ENCODE results near the gene PDIA5. TPM values are rescaled to one million over a fixed set of nuclear protein-coding genes. Genes with fewer than 3 reads are reported as not detected.

Gene PDIA5
- 5.7 TPM for total RNA-seq
- long read RNA-seq, partial matches to known transcripts: 1 of 4 reads
- long read RNA-seq, other reads (novel, unspliced or antisense): 1 of 4 reads

DNA sequence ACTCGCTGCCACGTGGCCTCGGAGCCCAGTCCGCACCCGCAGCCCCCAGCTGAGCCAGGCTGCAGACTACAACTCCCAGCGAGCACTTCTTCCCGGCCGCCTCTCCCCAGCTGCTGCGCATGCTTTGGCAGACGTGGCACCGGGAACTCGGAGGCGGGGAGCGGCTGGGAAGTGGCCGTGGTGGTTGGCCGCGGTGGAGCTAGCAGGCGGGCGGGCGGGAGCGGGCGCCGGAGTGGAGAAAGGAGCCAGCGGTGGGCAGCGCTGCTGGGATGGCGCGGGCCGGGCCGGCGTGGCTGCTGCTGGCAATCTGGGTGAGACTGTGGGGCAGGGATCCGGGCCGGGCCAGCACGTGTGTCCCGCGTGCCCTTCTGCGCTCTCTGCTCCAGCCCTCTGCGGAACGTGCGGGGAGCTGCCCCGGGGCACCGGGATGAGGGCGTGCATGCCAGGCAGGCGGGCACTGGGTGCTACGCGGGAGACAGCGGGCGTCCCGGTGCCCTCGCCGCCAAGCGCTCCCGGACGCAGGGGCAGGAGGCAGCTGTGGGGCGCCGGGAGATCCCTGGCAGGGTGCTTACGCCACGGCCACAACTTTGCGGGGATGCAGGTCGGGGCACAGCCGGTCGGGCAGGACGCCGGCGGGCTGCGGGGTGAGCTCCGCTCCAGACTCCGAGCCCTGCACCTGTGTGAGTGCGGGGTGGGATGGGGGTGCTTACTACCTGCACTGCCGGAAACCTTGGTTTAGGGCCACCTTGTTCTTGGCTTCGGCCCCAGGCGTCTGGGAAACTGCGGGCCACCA, at the start of gene PDIA5:
TSS of gene PDIA5 (plus strand) at position 130 of the 793 bp plus-strand sequence. CDS start at position 270, 140 bp downstream.
- ATAC-seq (peak; percentile 98), DNase-seq (ENCODE audit: missing footprints) (peak; percentile 95)
- intact Hi-C loops (cut with DNase I): no loop called here

DNA sequence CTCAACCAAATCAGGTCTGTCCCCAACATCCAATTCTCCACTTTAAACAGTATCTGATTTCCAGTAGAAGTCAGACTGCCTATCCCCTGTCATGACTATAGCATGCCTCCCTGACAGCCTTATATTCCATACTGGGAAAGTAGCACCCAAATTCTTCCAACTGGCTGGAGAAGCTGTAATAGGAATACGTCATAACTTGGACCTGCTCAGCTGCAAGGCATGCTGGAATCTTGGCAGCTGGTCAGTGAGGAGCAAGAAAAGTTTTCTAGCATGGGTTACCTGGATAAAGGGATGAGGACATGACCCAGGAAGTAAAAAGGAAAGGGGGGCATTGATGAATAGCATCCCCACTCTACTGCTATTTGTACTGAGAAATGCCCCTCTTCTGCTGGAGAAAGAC, 48.1 kb upstream of the PDIA5 start:
- ATAC-seq (no peak), DNase-seq (ENCODE audit: missing footprints) (no peak)
- intact Hi-C loops (cut with DNase I): no loop called here

DNA sequence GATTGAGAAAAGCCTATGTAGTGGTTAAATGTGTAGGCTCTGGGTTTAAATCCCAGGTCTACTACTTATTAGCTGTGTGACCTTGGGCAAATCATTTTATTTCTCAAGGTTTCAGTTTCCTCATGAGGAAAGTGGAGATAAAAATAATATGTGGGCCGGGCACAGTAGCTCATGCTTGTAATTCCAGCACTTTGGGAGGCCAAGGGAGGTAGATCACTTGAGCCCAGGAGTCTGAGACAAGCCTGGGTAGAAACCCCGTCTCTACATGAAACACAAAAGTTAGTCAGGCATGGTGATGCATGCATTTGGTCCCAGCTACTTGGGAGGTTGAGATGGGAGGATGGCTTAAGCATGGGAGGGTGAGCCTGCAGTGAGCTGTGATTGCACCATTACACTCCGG, 47.7 kb upstream of the PDIA5 start:
- DNase-seq (ENCODE audit: missing footprints) (no peak), ATAC-seq (no peak)
- intact Hi-C loops (cut with DNase I): no loop called here

DNA sequence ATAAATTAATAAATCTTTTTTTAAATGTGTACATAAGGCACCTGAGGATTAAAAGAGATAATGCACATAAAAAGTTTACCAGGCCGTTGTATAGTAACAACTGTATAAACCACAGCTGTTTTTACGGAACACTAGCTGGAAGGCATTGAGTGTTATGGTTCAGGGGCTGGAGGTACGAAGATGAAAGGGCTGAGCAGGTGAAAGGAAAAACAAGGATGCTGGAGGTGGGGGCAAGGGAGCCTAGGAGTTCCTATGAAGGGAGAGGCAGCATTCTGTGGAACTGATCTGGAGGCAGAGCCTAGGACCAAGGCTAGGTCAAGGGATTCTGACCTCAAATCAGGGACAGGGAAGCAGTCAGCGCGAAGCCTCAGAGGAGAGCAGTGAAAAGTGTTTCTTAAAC, 47.2 kb upstream of the PDIA5 start:
- no peak for ATAC-seq
- DNase-seq (ENCODE audit: missing footprints): no peak
- intact Hi-C loops (cut with DNase I): no loop called here

DNA sequence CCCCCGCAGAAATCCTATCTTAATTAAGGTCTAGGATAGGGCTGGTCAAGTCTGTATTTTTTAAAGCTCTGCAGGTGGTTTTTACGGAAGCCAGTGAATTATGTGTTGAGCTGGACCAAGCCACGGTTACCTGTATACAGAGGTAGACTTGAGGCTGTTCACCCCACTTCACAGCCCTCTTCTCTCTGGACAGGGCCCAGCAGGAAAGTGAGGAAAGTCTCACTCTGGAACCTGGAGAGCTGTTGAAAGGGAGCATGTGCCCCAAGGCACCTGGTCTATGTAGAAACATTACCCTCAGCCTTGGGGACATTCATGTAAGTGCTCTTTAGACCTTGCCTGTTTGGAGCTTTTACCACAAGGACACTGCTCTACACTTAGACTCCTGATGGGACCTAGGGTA, 46.1 kb upstream of the PDIA5 start:
- intact Hi-C loops (cut with DNase I): loop anchor here (10.0 kb wide), 1 partner anchor 1476 kb away; the partner anchor contains the start of gene POLQ

DNA sequence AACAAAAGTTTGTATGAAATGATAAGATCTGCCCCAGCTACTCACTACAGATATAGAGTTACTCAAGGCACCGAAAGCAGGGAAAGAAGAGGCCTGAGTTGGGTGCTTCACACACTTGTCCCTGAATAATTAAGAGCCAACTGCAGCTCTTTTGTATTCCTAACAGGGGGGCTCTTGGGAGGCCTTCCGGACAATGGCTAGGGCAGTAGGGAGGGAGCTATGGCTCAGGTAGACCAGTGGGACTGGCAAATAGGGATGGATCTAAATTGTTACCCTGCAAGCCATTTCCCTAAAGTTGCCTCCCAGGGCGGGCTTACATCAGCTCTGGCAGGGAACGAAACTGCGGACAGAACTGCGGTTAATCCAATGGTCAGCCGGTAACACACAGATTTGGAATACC, 45.4 kb upstream of the PDIA5 start:
- intact Hi-C loops (cut with DNase I): loop anchor here (10.0 kb wide), 1 partner anchor 1477 kb away; the partner anchor contains the start of gene POLQ
- ATAC-seq (no peak), DNase-seq (ENCODE audit: missing footprints) (no peak)

More for the DNA sequence above, 46.1 kb upstream of the PDIA5 start:
- ATAC-seq (no peak), DNase-seq (ENCODE audit: missing footprints) (no peak)

DNA sequence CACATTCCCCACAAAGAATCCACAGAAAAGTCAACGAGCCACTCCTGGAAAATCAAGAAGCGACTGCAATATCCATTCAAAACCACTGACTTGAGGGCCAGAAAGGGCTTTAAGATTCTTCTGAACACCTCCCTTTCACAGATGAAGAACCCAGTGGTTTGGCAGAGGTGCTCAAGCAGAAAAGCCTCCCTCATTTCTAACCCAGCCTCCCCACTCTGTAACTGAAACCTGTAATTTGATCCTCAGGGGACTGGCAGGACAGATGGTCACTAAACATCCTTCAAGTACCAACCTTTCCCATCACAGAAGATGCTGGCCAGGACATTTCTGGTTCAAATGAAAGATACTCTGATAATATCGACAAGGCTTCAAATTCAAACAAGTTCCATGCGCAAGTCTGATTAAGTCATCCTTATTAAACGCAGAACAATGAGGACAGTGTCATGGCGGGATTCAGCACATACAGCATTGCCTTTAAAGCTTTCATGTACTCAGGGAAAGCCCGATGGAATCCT, 44.8 kb upstream of the PDIA5 start:
- intact Hi-C loops (cut with DNase I): loop anchor here (10.0 kb wide), 1 partner anchor 1477 kb away; the partner anchor contains the start of gene POLQ
- ATAC-seq (no peak), DNase-seq (ENCODE audit: missing footprints) (no peak)

DNA sequence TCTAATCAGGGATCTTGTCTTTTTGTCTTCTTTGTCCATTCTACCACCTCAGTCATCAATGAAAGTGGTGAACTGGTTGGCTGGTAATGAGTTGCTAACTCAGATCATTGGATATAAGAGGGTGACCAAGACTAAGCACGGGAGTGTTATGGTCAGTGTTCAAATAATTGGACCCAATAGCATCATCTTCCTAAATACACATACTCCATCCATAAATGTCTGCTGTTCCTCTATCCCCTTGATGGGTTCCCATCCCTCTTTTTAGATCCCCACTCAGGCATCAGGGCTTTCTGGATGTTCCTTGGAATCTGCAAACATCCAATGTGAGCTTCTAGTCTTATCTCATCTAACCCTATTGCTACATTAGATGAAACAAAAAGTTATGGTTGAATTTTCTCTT, 42.8 kb upstream of the PDIA5 start:
- ATAC-seq (no peak), DNase-seq (ENCODE audit: missing footprints) (no peak)
- intact Hi-C loops (cut with DNase I): loop anchor here (10.0 kb wide), 1 partner anchor 1479 kb away; the partner anchor contains the start of gene POLQ

DNA sequence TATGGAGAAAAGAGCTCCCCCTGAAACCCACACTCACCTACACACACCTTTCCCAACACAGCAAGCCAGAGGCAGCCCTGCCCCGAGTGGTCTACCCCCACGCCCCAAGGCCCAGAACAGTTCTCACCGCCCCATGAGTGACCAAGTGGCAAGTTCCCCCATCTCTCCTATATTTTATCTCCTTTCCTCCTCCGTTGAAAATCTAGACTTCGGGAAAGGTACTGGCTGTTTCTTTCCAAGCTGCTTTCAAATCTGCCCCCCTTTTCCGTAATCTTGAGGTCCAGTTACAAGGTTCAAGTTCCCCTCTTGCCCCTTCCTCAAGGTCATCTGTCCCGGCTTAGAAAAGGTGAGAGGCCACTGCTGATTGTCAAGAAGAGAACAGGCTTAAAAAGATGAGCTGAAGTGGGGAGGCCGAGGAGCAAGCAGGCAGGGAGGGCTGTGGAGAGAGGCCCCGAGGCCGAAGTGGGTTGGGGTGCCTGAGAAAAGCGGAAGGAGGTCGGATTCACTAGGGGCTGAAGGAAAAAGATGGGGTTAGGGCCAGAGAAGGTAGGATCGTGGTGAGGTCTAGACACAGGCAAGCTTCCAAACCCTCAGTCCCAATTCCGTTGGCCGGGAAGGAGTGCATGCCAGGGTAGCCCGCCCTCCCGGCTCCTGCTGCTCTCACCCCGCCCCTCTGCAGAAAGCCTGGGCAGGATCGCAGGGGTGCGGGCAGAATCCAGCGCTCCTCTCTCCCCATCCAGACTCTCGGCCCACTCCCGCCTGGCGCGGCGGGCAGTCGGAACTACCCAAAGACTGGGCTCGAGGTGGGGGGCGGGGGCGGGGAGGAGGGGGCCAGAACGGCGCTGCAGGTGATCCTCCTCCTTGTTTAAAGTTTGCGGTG, 40.9 kb upstream of the PDIA5 start:
- ATAC-seq (no peak), DNase-seq (ENCODE audit: missing footprints) (no peak)
- intact Hi-C loops (cut with DNase I): loop anchor here (5.0 to 10.0 kb wide), 3 partner anchors 44 to 1481 kb away; partner anchors contain the start of gene POLQ

DNA sequence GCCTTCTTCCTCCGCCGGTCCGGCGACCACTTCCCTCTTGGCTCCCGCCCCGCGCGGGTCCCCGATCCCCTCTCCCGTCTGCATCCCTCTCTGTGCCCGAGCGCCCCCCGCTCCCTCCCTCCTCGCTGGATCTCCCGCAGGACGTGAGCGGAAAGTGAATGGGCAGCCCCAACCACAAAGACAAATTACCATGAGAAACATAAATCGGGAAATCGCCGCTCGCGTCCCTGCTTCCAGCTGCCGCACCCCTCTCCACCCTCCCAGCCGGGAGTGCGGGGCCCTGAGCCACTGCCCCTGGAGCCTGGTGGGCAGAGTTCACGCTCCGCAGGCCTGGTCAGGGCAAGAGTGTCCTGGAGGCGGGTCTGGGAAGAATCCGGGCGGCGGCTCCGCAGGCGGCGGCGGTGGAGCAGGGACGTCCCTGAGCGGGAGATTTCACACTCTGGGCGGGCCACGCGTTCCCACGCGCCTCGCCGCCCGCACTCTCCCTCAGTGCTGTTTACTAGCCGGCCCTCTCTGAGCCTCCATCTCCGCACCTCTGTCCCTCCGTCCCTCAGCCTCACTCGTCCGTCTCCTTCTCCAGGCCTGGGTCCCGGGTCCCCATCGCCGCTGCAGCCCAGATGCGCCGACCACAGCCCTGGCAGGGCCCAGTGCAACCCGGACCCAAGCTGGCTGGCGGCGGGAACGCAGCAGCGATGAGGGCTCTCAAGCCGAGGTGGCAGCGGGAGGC, 40.1 kb upstream of the PDIA5 start:
- intact Hi-C loops (cut with DNase I): loop anchor here (5.0 to 10.0 kb wide), 3 partner anchors 44 to 1482 kb away; partner anchors contain the start of gene POLQ
- DNase-seq (ENCODE audit: missing footprints) (no peak), ATAC-seq (peak; percentile 52)

DNA sequence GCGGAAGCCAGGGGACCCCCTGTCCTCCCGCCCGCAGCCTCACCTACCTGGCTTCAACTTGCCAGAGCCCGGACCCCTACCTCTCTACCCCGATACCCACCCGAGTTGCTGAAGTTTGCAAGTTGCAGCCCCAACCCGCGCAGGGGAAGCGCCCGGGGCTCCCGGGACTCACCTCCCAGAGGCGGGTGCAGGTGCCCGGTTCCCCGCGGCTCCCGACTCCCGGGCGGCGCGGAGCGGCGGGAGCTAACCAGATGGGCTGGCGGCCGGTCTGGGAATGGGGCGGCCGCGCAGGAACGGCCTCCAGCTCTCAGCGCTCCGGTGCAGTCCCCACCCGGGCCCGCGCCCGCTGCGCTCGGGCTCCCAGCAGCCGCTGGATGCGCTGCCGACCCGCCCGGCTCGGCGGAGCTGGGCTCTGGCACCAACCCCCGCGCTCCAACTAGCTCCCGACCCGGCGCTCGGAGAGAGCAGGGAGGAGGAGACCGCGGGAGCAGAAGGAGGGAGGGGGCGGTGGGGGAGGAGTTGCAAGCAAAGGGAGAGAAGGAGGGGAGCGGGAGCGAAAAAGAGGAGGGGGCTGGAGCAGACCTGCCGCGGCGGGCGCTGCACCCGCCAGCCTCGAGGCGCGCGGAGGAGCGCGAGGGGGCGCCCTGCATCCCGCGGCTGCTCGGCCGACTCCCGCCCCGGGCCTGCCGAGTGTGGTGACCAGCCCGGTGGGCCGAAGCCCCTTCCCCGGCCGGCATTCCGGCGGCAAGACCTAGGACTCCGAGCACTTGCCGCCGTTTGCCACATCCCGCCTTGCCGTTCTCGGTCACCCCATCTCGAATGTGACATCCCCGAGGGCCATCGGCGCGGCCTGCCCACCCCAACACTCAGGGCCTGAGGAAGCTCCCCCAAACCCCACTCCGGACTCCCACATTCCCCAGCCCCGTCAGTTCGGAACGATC, 39.3 kb upstream of the PDIA5 start, which contains the start of gene SEMA5B:
TSS of gene SEMA5B (minus strand) at position 472 of the 941 bp plus-strand sequence. CDS start 66,500 bp downstream, outside the sequence.
- peak; percentile 69 for DNase-seq (ENCODE audit: missing footprints)
- intact Hi-C loops (cut with DNase I): loop anchor here (1.0 to 10.0 kb wide), 4 partner anchors 45 to 1483 kb away; partner anchors contain the start of gene POLQ
- ATAC-seq: peak; percentile 76

DNA sequence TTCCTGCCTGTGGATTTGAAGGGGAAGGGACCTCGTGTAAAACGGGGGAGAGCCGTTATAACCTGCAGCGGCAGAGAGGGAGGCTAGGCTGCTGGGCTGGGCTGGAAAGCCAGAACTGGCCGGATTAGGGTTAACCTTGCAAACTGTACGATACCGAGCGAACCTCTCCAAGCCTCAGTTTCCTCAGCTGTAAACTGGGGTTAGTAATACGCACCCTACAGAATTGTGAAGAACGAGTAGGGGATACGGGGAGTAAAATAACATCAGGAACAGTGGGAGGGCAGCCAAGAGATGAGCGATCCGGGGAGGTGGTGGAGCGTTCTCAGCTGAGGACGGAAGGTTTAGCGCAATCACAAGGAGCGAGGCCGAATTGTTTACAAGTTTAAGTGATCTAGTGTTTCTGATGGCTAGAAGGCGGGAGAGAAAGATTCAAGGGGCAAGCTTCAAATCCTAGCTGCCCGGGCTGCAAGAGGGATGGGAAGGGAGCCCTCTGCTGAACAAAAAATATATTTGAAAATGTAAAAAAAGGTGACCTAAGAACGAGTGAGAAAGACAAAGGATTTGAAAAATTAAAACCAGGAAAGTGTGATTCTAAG, 38.5 kb upstream of the PDIA5 start:
- intact Hi-C loops (cut with DNase I): loop anchor here (1.0 to 10.0 kb wide), 4 partner anchors 46 to 1484 kb away; partner anchors contain the start of gene POLQ
- peak; percentile 64 for ATAC-seq
- no peak for DNase-seq (ENCODE audit: missing footprints)

DNA sequence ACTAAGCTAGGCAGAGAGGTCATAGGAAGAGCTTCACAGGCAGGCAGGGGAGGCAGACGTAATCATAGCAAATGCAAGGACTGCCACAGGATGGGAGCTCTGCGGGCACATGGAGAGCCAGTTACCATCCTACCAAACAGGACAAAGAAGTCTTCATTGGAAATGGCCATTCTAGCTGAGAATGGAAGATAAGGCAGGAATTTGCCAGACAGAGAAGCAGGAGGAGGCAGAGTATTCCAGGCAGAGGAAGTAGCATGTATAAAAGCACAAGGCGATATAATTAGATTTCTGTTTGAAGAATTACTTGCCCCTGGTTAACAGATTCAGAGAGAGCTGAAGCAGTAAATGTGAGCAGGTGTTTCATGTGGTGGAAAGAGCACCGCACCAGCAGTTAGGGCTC, 35.8 kb upstream of the PDIA5 start:
- DNase-seq (ENCODE audit: missing footprints): no peak
- intact Hi-C loops (cut with DNase I): no loop called here
- ATAC-seq: no peak

DNA sequence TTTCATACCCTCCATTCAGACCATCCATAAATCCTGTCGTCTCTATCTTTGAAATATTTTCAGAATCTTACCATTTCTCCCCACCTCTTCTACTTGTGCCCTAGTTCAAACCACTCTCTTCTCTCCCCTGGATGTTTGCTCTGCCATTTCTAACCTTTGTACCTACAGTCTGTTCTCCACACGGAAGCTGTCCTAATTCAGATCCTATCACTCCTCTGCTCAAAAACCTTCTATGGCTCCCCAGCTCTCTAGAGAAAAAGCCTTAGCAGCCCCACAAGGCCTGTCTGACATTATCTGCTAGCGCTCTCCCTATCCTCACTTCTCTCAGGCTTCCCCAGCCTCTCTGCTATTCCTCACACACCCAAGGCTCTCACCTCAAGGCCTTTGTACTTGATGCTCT, 34.8 kb upstream of the PDIA5 start:
- DNase-seq (ENCODE audit: missing footprints): no peak
- ATAC-seq: no peak
- intact Hi-C loops (cut with DNase I): no loop called here

DNA sequence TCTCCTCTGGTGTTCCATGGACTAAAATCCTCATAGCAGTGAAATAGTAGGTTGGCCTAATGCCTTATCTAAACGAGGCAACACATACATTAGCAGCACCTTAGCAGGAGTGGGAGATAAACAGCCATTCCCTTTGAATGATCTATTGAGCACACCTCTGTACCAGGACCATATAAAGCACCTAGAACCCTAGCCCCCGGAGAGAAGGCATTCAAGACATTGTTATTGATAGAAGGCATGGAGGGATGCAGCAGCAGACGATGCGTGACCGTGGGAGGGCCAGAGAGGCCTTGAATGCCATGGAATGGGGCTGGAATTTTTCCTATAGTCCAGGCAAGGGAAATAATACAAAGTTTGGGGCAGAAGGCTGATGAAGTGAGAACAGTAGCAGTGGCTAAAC, 32.7 kb upstream of the PDIA5 start:
- intact Hi-C loops (cut with DNase I): no loop called here
- ATAC-seq: no peak
- no peak for DNase-seq (ENCODE audit: missing footprints)

DNA sequence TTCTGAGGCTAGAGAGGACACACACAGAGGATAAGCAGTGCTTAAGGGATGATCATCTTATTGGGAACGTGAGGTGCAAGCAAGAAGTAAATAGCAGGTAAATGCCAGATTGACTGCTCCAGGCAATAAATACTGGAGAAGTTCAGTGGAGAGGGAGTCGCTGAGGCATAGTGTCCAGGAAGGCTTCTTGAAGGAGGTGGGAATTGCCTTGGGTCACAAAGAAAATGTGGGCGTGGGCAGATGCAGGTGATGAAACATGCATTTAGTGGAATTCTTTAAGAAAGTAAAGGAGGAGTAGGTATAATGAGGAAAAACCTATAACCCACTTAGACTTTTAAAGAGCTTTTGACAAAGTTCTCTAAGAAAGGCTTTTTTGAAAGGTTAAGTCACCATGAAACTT, 31.8 kb upstream of the PDIA5 start:
- DNase-seq (ENCODE audit: missing footprints) (no peak), ATAC-seq (no peak)
- intact Hi-C loops (cut with DNase I): no loop called here

Measured in Right ventricle myocardium inferior (tissue), 1 donor.